K562 (cell line): ENCODE measurements around the gene TMEM120B. TPM values are rescaled to one million over a fixed set of nuclear protein-coding genes. Genes with fewer than 3 reads are reported as not detected.

ENCODE experiments used
- CLOCK ChIP-seq: fragments of 250-450 bp; sonication (Bioruptor Pico); IDR thresholded peaks from 2 replicates; pipeline ENCODE4 v1.4.0; 2020; ENCODE audit warnings: mild to moderate bottlenecking, moderate library complexity, borderline replicate concordance
- ETV6 ChIP-seq, 3 experiments: fragments of 150-350 bp in 1 of 3; sonication (generic) in 1 of 3; formaldehyde crosslinking in 1 of 3; IDR thresholded peaks; 2 replicates each; pipeline versions ENCODE4 v1.6.1 to v1.8.0; 2014 to 2022; ENCODE audit warnings: borderline replicate concordance in 2 of 3, low read depth in 2 of 3, antibody characterized with exemption in 1 of 3, low read length in 1 of 3, mild to moderate bottlenecking in 1 of 3, missing genetic modification reagents in 1 of 3
- FOXK2 ChIP-seq, 2 experiments: fragments of 450-650 bp; IDR thresholded peaks in 1 of 2; conservative IDR thresholded peaks in 1 of 2; 2 replicates each; pipeline ENCODE4 v1.6.1; 2016; ENCODE audit warnings: low read depth in 2 of 2, mild to moderate bottlenecking in 1 of 2
- HBP1 ChIP-seq: fragments of 450-650 bp; formaldehyde crosslinking; IDR thresholded peaks from 2 replicates; pipeline ENCODE4 v1.4.0; 2022; ENCODE audit warnings: missing genetic modification characterization
- IRF9 ChIP-seq: fragments of 450-650 bp; IDR thresholded peaks from 2 replicates; pipeline ENCODE4 v1.6.1; 2016; ENCODE audit warnings: missing biosample characterization, missing genetic modification characterization
- JUND ChIP-seq, 2 experiments: IDR thresholded peaks; 2 replicates in 1 of 2; 3 replicates in 1 of 2; pipeline ENCODE4 v1.6.1; 2011; ENCODE audit warnings: borderline replicate concordance in 2 of 2, low read depth in 2 of 2, low read length in 2 of 2, improper control_type of control experiment in 1 of 2, missing biosample characterization in 1 of 2, missing genetic modification characterization in 1 of 2, missing genetic modification reagents in 1 of 2
- MED1 ChIP-seq: sonication (generic); formaldehyde crosslinking; IDR thresholded peaks from 2 replicates; pipeline ENCODE4 v1.8.1; 2023; ENCODE audit warnings: missing genetic modification reagents, borderline replicate concordance
- NR2C2 ChIP-seq, 2 experiments: fragments of 200-800 bp in 1 of 2; sonication (Bioruptor generic) in 1 of 2; sonication (generic) in 1 of 2; formaldehyde crosslinking in 1 of 2; IDR thresholded peaks; 2 replicates each; pipeline versions ENCODE4 v1.6.1 to v1.8.0; 2016 to 2022; ENCODE audit warnings: mild to moderate bottlenecking in 1 of 2, missing compliant biosample characterization in 1 of 2, missing genetic modification characterization in 1 of 2, missing genetic modification reagents in 1 of 2
- RAD21 ChIP-seq, 2 experiments: fragments of 250-450 bp in 1 of 2; fragments of 450-650 bp in 1 of 2; sonication (Bioruptor Pico) in 1 of 2; formaldehyde crosslinking in 1 of 2; IDR thresholded peaks in 1 of 2; conservative IDR thresholded peaks in 1 of 2; 2 replicates each; pipeline versions ENCODE4 v1.4.0 to v1.8.0; 2020 to 2022; ENCODE audit warnings: mild to moderate bottlenecking in 2 of 2, moderate library complexity in 1 of 2
- RBM25 ChIP-seq: fragments of 200-400 bp; formaldehyde crosslinking; IDR thresholded peaks from 2 replicates; pipeline ENCODE4 v1.6.1; 2018; ENCODE audit warnings: low read length, low read depth, moderate library complexity; ENCODE audit not compliant: severe bottlenecking
- SAP30 ChIP-seq: fragments of 200-600 bp; sonication (generic); IDR thresholded peaks from 2 replicates; pipeline ENCODE4 v1.6.1; 2012; ENCODE audit warnings: borderline replicate concordance, low read depth, mild to moderate bottlenecking, moderate library complexity, low read length, control low read depth, inconsistent platforms; ENCODE audit not compliant: insufficient read depth, poor library complexity, severe bottlenecking
- SRSF1 ChIP-seq: fragments of 200-400 bp; formaldehyde crosslinking; IDR thresholded peaks from 2 replicates; pipeline ENCODE4 v1.6.1; 2017; ENCODE audit warnings: mild to moderate bottlenecking, low read depth, low read length, moderate library complexity
- SRSF7 ChIP-seq: fragments of 200-400 bp; formaldehyde crosslinking; optimal IDR thresholded peaks from 2 replicates; pipeline ENCODE3; 2017; ENCODE audit warnings: mild to moderate bottlenecking, low read depth, low read length
- ZNF316 ChIP-seq: fragments of 450-650 bp; IDR thresholded peaks from 2 replicates; pipeline ENCODE4 v1.6.1; 2016
- ZNF512 ChIP-seq: IDR thresholded peaks from 2 replicates; pipeline ENCODE4 v1.6.1; 2016; ENCODE audit warnings: missing genetic modification characterization, missing compliant biosample characterization
- ZSCAN29 ChIP-seq: fragments of 450-650 bp; IDR thresholded peaks from 2 replicates; pipeline ENCODE4 v1.6.1; 2017
- polyA plus RNA-seq, 8 experiments: library from polyadenylated mRNA; depleted of rRNA in 4 of 8; stranded (reverse) in 5 of 8; unstranded in 3 of 8; fragments of >200 nt; fragmentation: Nextera tagmentation in 2 of 8; fragmentation: Illumina TruSeq in 1 of 8; extraction: Ambion mirVana in 2 of 8; extraction: Trizol in 1 of 8; gene quantifications; 2 replicates each; pipeline versions ENCODE4 v1.2.1 to v1.2.3, GENCODE V29; 2011 to 2014; ENCODE audit warnings: inconsistent platforms in 1 of 8, missing spikeins in 1 of 8
- total RNA-seq, 7 experiments: library from RNA; depleted of rRNA in 6 of 7; stranded (reverse); fragments of >200 nt in 6 of 7; fragmentation: Illumina TruSeq in 2 of 7; extraction: Trizol in 2 of 7; gene quantifications; 2 replicates each; pipeline versions ENCODE4 v1.2.1 to v1.2.3, GENCODE V29; 2011 to 2021; ENCODE audit warnings: low replicate concordance in 1 of 7

TMEM120B gene
- total and polyA plus RNA-seq, 9 of the 15 experiments (the other 6 are each of a cell fraction or from before 2014, with no cell fraction given): 1.7 to 18.6 (median 7.4) TPM

- 0 out of 2 replicates have a peak, but pooled peaks have one; percentile 33 for TF ChIP-seq HBP1 (CRISPR knock-in tag)
- no peak for TF ChIP-seq ZSCAN29
- TF ChIP-seq FOXK2 (conservative IDR thresholded peaks at IDR 0.05 in 1 of 2, IDR thresholded peaks at IDR 0.05 in 1 of 2; ENCODE audit: low read depth in 2 of 2): no peak
- TF ChIP-seq ZNF512 (tag): no peak
- no peak for TF ChIP-seq SRSF1
- TF ChIP-seq RBM25: no peak
- 0 out of 2 replicates have a peak, but pooled peaks have one; percentile 29 for TF ChIP-seq IRF9
- no peak for TF ChIP-seq ETV6 (IDR thresholded peaks at IDR 0.05; ENCODE audit: borderline replicate concordance in 1 of 2, low read depth in 2 of 2, low read length in 1 of 2)
- no peak for TF ChIP-seq ETV6 (CRISPR knock-in tag; IDR thresholded peaks at IDR 0.05; ENCODE audit: borderline replicate concordance)
- TF ChIP-seq SAP30: no peak
- no peak for TF ChIP-seq MED1 (CRISPR knock-in tag)
- peak in 1 of 2 experiments; percentile 13; a peak in 1 of 4 replicates for TF ChIP-seq RAD21 (CRISPR knock-in tag; conservative IDR thresholded peaks at IDR 0.05 in 1 of 2, IDR thresholded peaks at IDR 0.05 in 1 of 2)
- TF ChIP-seq SRSF7: no peak
- TF ChIP-seq JUND (IDR thresholded peaks at IDR 0.05; ENCODE audit: borderline replicate concordance, low read depth, low read length): peak; percentile 73; the same call in 1 of the 2 replicates
- no peak; the same call in 2 of the 3 replicates for TF ChIP-seq JUND (tag; IDR thresholded peaks at IDR 0.05; ENCODE audit: borderline replicate concordance, low read depth, low read length)
- TF ChIP-seq ZNF316: no peak
- no peak for TF ChIP-seq CLOCK
- TF ChIP-seq NR2C2 (CRISPR knock-in tag; IDR thresholded peaks at IDR 0.05): no peak
- TF ChIP-seq NR2C2 (tag; IDR thresholded peaks at IDR 0.05): peak; percentile 77
Observed at GRCh38 chr12:121717041-121717699, 4.6 kb downstream of the TMEM120B start (continued).
